Endothelial cell of hepatic sinusoid (primary cell): ENCODE data around the gene MYH7B.

ENCODE experiments used
- in situ Hi-C: cut with HindIII; loops from 2 replicates; pipeline ENCODE4 v1.10.0; 2017; ENCODE audit warnings: low sequenced_read_pairs

The MYH7B gene

GRCh38 chr20:34943808-34944567, 11.7 kb upstream of the MYH7B start:
- in situ Hi-C loops = loop anchor here (5.0 kb wide), 1 partner anchor 82 kb away; no protein-coding TSS in a partner anchor

DNA sequence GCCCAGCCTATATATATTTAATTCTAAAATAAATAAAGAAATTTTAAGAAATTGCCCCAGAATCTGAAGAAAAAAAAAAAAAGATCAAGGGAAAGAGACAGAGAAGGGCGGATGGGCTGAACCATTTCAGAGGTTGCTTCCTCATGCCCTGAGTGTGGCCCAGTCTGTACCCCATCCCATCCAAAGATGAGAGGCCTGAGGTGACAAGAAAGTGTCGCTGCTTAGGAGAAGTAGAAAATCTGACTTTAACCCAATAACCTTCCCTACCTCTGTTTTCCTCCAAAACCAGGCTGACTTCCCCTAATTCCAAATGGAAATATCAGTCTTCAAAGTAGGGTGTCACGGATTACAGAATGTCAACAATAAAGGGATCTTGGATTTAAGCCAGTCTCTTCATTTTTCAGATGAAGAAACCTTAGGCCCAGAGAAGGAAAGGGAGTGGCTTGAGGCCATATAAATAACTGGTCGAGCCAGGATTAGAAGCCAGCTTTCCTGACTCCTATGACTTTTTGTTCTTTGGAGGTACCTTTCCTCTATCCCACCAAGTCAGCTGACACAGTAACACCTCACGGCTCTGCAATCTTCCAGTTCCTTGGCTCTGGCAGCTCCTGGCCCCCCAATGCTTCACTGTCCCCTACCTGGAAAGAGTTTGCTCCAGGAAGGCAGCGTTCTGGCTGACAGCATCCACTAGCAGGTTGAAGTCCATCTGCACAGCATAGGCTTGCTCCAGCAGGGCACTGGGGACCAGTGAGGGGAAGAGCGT, 10.2 kb upstream of the MYH7B start:
- in situ Hi-C loops = no loop called here

DNA sequence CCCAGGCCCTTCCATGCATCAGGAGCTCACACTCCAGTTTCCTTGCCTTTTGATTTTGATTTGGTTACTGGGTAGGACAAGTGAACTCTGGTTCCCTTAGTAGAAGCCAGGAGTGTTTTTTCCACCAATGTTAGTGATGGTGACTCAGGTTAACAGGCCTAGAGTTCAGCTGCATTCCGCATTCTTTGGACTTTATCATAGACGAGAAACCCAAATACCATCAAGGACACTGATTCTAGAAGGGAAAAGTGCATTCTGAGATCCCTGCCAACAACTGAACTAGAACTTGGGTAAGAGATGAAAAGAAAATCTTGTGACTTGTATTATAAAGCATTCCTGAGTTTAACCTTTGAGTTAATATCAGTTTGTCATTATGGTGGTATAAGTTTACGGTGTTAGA, 9.0 kb upstream of the MYH7B start:
- in situ Hi-C loops = no loop called here

DNA sequence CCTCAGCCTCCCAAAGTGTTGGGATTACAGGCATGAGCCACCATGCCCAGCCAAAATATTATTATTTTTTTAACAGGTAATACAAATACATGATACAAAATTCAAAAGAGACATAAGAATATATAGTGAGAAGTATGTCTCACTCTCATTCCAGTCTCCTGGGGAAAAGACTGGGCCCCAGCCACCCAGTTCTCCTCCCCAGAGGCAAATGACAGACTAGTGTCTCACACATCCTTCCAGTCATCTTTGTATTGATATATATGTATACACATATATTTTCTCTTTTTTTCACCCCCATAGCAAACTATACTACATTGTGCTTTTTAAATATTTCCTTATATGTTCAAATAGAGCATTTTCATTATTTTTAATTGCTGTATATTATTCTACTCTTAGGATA, 8.3 kb upstream of the MYH7B start:
- in situ Hi-C loops = no loop called here

GRCh38 chr20:34948030-34948429, 7.6 kb upstream of the MYH7B start:
- in situ Hi-C loops = no loop called here

- in situ Hi-C loops = no loop called here
These were observed 6.5 kb upstream of the MYH7B start for GRCh38 chr20:34949120-34949519.

DNA sequence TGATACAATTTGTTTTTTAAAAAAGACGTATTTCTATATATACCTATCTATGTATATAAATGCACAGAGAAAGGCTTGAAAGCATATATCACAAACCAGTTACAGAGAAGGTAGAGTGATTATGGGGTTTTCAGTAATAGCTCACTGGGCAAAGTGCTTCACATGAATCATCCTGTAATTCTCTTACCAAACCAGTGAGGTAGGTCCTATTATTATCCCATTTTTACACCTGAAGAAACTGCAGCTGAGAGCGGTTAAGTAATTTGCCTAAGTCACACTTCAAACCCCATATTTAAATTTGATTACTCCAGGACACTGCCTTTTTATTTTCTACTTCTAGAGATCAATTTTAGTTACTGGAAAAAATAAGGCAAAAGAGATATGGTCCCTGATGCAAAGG, 4.4 kb upstream of the MYH7B start:
- in situ Hi-C loops = no loop called here

GRCh38 chr20:34951652-34952051, 4.0 kb upstream of the MYH7B start:
- in situ Hi-C loops = no loop called here

GRCh38 chr20:34952671-34953070, 3.0 kb upstream of the MYH7B start:
- in situ Hi-C loops = no loop called here

DNA sequence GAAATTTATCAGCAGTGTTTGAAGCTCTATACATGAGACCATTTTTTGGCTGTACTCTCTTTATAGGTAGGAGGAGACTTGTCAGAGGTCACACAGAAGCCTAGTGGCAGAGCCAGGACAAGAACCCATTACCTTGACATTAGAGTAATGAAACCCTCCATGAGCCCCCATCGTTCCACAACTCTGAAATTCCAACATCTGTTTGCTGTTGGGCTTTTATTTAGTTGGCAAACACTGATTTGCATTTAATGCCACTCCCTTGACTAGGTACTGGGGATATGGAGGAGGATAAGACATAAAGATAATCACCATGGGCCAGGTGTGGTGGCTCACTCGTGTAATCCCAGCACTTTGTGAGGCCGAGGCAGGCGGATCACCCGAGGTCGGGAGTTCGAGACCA, 1.7 kb upstream of the MYH7B start:
- in situ Hi-C loops = no loop called here

- in situ Hi-C loops = no loop called here
These were observed 801 bp upstream of the MYH7B start for GRCh38 chr20:34954904-34955230.

GRCh38 chr20:34956041-34956458, 382 bp downstream of the MYH7B start:
- in situ Hi-C loops = no loop called here

DNA sequence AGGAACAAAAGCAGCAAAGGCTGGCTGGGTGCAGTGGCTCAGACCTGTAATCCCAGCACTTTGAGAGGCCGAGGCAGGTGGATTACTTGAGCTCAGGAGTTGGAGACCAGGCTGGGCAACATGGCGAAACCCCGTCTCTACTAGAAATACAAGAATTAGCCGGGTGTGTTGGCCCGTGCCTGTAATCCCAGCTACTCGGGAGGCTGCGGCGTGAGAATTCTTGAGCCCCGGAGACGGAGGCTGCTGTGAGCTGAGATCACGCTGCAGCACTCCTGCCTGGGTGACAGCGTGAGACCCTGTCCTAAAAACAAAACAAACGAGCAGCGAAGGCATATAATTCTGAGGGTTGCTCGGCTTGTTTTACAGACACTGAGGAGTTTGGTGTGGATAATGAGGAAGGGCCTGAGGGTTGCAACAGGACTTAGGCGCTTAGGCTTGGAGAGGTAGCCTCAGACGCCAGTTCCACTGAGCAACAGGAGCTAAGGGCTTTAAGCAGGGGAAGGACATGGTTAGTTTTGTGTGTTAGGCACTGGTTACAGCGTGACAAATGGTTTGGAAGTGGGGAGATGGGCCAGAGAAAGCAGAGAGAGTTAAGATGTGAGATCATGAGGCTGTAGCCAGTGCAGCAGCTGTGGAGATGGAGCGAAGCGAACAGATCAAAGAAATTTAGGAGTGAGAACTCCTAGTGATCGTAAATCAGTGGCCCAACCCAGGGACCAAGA, 1.2 kb downstream of the MYH7B start:
- in situ Hi-C loops = no loop called here

DNA sequence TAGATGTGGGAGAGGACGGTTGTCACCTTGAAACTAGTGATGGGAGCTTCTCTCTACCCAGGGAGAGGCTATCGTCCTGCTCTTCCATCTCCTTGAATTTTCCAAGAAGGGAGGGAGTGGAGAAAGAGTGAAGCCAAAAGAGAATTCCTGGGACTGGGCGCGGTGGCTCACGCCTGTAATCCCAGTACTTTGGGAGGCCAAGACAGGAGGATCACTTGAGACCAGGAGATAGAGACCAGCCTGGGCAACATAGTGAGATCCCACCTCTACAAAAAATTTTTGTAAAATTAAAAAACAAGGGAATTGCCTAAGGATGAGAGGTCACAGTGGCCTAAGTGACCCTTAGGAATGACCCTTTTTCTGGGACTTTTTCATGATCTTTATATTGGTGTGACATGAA, 8.8 kb downstream of the MYH7B start:
- in situ Hi-C loops = no loop called here

DNA sequence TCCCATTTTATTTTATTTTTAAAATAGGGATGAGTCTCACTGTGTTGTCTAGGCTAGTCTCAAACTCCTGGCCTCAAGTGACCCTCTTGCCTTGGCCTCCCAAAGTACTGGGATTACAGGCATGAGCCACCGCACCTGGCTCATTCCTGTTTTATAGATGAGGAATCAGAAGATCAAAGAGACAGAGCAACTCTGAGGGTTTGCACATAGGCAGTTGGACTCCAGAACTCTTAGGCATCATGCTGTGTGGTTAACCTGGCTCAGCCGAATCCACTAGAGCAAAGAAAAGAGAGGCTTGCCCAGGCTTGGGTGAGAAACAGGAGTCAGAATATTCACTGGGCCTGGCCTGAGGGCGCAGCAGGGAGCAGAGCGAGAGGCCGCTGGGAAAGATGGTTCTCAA, 9.4 kb downstream of the MYH7B start:
- in situ Hi-C loops = no loop called here

GRCh38 chr20:34967421-34967820, 11.8 kb downstream of the MYH7B start:
- in situ Hi-C loops = no loop called here

DNA sequence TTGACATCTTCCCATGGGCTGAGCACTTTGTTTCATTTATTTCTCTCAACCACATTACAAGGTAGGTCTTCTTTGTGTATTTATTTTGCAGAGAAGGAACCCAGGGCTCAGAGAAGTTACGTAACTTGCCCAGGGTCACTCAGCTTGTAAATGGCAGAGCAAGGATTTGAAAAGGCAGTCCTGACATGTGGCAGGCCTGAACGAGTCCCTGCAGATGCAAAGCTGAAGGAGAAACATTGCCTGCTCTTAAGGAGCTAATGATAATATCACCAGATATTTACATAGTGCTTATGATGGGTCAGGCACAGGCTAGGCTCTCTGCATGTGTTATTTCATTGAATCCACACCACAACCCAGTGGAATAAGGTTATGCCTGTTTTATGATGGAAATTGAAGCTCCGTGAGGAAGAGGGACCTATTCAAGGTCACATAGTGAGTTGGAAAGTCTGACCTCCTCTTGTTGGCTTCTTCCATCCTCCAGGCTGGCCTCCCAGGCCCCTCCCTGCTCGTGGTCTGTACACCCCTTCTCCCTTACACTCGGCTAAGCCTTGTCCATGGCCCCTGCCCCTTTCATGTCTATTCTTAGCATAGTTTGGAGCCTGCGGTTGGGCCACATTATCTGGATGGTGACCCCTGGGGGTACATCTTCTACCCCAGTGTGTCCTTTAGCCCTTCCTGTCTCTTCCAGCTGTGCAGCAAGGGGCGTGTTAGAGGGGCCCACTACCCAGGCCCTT, 12.5 kb downstream of the MYH7B start:
- in situ Hi-C loops = no loop called here

- in situ Hi-C loops = no loop called here
These were observed 14.6 kb downstream of the MYH7B start for GRCh38 chr20:34970193-34970840.

GRCh38 chr20:34970846-34971560, 15.3 kb downstream of the MYH7B start:
- in situ Hi-C loops = no loop called here
